Caco-2 (cell line): ENCODE results near the gene IQGAP2. TPM values are rescaled to one million over a fixed set of nuclear protein-coding genes. Genes with fewer than 3 reads are reported as not detected.

Source experiments
- Bru-seq: library from RNA; stranded (reverse); fragments of 400-500 nt; gene quantifications from one replicate; lab custom pipeline; 2021; lab: Mats Ljungman, UMichigan
- BruChase-seq, 2 experiments: library from RNA; stranded (reverse); fragments of 400-500 nt; gene quantifications; one replicate each; lab custom pipeline; 2021; lab: Mats Ljungman, UMichigan
- BruUV-seq: library from RNA; stranded (reverse); fragments of 400-500 nt; replicated peaks from 2 replicates; lab custom pipeline; 2021; lab: Mats Ljungman, UMichigan
- CTCF ChIA-PET: fragments of 300-600 bp; sonication (Branson Sonifier 250); formaldehyde crosslinking; loops from one replicate; lab custom pipeline; 2022; ENCODE audit warnings: antibody characterized with exemption; lab: Charles Lee
- POLR2A ChIA-PET: fragments of 300-600 bp; sonication (Branson Sonifier 250); formaldehyde crosslinking; loops from one replicate; lab custom pipeline; 2022; ENCODE audit warnings: antibody characterized with exemption; lab: Charles Lee
- DNase-seq, 2 experiments: peaks; one replicate each; pipeline versions ENCODE4 v3.0.0 to v3.0.0-alpha.2; 2020 to 2022
- H3K27me3 ChIP-seq: replicated peaks from 2 replicates; pipeline ENCODE4 v1.6.0; 2011; ENCODE audit warnings: low read length; ENCODE audit not compliant: control insufficient read depth, insufficient read depth
- H3K36me3 ChIP-seq: 2 replicates; pipeline ENCODE4 v1.5.1; 2011; ENCODE audit warnings: low read length; ENCODE audit not compliant: control insufficient read depth, insufficient read depth
- H3K4me1 ChIP-seq: fragments of 250-450 bp; sonication (Bioruptor Pico); 2 replicates; pipeline ENCODE4 v1.5.1; 2020; ENCODE audit warnings: mild to moderate bottlenecking
- H3K4me3 ChIP-seq: 2 replicates; pipeline ENCODE4 v1.5.1; 2011; ENCODE audit warnings: low read depth, mild to moderate bottlenecking, control low read depth, low read length
- H3K9me3 ChIP-seq: fragments of 250-450 bp; sonication (Bioruptor Pico); 2 replicates; pipeline ENCODE4 v1.5.1; 2020; ENCODE audit warnings: mild to moderate bottlenecking, moderate library complexity
- H3K27ac Mint-ChIP-seq: one replicate; pipeline ENCODE4 v1.8.0; 2022; ENCODE audit warnings: mixed read lengths; ENCODE audit not compliant: unreplicated experiment
- H3K27me3 Mint-ChIP-seq: one replicate; pipeline ENCODE4 v1.8.0; 2022; ENCODE audit warnings: mixed read lengths; ENCODE audit not compliant: insufficient read depth, unreplicated experiment
- H3K36me3 Mint-ChIP-seq: one replicate; pipeline ENCODE4 v1.8.0; 2022; ENCODE audit warnings: mild to moderate bottlenecking, mixed read lengths; ENCODE audit not compliant: insufficient read depth, unreplicated experiment
- H3K4me1 Mint-ChIP-seq: one replicate; pipeline ENCODE4 v1.8.0; 2022; ENCODE audit warnings: low read depth, mixed read lengths; ENCODE audit not compliant: unreplicated experiment
- H3K4me3 Mint-ChIP-seq: one replicate; pipeline ENCODE4 v1.8.0; 2022; ENCODE audit warnings: mild to moderate bottlenecking, moderate library complexity, mixed read lengths; ENCODE audit not compliant: unreplicated experiment
- H3K9me3 Mint-ChIP-seq: one replicate; pipeline ENCODE4 v1.8.0; 2022; ENCODE audit warnings: mixed read lengths; ENCODE audit not compliant: unreplicated experiment
- intact Hi-C: fragments of 100-400 bp; cut with micrococcal nuclease; formaldehyde crosslinking; loops from one replicate; pipeline ENCODE4 v1.10.0; 2022; ENCODE audit not compliant: unreplicated experiment
- long read RNA-seq: library from polyadenylated mRNA; stranded (forward); transcript quantifications from one replicate; pipeline ENCODE4 v2.0.0, GENCODE V29; 2022
- total RNA-seq: library from RNA; stranded (reverse); gene quantifications from 2 replicates; pipeline ENCODE4 v1.2.3, GENCODE V29; 2022
- TF ChIP-seq, protein P1 (sequence below), 2 experiments: fragments of 200-600 bp in 1 of 2; IDR thresholded peaks; 1 replicate in 1 of 2; 2 replicates in 1 of 2; pipeline versions ENCODE4 v1.5.1 to v1.8.0; 2011 to 2022; ENCODE audit warnings: antibody characterized with exemption in 1 of 2, control low read depth in 1 of 2, inconsistent platforms in 1 of 2, low read depth in 1 of 2, low read length in 1 of 2, mild to moderate bottlenecking in 1 of 2, moderate library complexity in 1 of 2; ENCODE audit not compliant: insufficient read depth in 1 of 2, severe bottlenecking in 1 of 2, unreplicated experiment in 1 of 2

The IQGAP2 gene
- total RNA-seq (85.6 and 89.4 TPM in 2 replicates), Bru-seq, nascent RNA (percentile 77 among the genes with signal in this experiment), BruChase-seq, experiment 1, labeled RNA remaining after a 2-hour chase (percentile 73 among the genes with signal in this experiment), BruChase-seq, experiment 2, labeled RNA remaining after a 6-hour chase (percentile 77 among the genes with signal in this experiment)
- long read RNA-seq, full-length matches to known transcripts, result 37 of 63 reads
- long read RNA-seq, partial matches to known transcripts, result 14 of 63 reads
- long read RNA-seq, other reads (novel, unspliced or antisense), result 12 of 63 reads

DNA sequence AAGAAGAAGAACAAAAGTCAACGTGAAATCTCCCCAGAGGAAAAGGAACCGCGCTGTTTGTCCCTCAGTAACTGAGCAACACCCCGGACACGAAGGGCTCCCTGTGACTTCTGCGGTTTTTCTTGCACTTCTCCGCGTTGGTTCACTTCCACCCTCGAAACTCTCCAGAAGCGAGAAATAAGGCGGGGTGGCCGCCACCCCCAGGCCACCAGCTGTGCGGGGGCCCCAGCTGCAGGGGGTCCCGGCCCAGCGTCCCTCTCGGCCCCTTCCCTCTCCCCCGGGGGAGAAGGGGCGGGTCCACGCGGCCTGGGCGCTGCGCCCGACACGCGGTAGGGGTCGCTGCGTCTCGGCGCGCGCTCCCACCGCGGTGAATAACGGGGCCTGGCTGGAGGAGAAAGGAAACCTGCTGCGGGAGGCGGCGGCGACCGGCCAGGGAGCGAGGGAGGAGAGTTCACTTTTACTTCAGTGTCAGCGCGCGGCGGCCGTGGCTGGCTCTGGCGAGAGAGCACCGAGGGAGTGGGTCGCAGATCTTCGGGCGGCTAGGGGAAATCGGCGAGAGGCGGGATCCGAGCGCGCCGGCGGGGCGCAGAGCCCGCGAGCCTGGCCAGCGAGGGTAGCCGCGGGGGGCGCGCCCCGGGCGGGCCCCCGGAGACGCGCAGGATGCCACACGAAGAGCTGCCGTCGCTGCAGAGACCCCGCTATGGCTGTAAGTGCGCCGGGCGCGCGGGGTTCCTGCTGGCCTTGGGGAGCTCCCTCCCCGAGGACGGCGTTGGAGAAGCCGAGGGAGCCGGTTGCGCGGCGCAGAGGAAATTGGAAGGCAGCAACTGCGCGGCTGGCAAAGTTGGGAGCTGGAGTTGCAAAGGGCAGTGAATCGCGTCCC is at the start of gene IQGAP2:
Gene IQGAP2, plus strand, starts transcription at position 400 of the 880 bp plus-strand sequence. Its CDS starts 261 bp downstream, at position 661.
- TF ChIP-seq, protein P1, sequence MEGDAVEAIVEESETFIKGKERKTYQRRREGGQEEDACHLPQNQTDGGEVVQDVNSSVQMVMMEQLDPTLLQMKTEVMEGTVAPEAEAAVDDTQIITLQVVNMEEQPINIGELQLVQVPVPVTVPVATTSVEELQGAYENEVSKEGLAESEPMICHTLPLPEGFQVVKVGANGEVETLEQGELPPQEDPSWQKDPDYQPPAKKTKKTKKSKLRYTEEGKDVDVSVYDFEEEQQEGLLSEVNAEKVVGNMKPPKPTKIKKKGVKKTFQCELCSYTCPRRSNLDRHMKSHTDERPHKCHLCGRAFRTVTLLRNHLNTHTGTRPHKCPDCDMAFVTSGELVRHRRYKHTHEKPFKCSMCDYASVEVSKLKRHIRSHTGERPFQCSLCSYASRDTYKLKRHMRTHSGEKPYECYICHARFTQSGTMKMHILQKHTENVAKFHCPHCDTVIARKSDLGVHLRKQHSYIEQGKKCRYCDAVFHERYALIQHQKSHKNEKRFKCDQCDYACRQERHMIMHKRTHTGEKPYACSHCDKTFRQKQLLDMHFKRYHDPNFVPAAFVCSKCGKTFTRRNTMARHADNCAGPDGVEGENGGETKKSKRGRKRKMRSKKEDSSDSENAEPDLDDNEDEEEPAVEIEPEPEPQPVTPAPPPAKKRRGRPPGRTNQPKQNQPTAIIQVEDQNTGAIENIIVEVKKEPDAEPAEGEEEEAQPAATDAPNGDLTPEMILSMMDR (IDR thresholded peaks at IDR 0.05; ENCODE audit: insufficient read depth in 1 of 2, low read depth in 1 of 2, low read length in 1 of 2, severe bottlenecking in 1 of 2, unreplicated experiment in 1 of 2), result peak; percentile 86 to 95
- DNase-seq, result peak; percentile 77 to 90
- Mint-ChIP-seq H3K9me3 (no peaks in the 10 kb centered on the region), H3K27ac (peak within 1 kb of the TSS; percentile 98), H3K4me3 (peak within 1 kb of the TSS; percentile 79), H3K4me1 (peaks cover 19% of the 10 kb centered on the region), H3K36me3 (peaks cover 13% of the 10 kb centered on the region), H3K27me3 (no peaks in the 10 kb centered on the region)
- H3K27me3 ChIP-seq, result no peaks in the 10 kb centered on the region
- ChIA-PET CTCF (interaction anchor here (0.7 to 2.7 kb wide), 20 partner anchors 13 to 372 kb away, joined by 3 to 19 read pairs (median 4); no protein-coding TSS in a partner anchor), POLR2A (interaction anchor here (0.6 kb wide), 1 partner anchor 1023 kb away, joined by 11 read pairs; no protein-coding TSS in a partner anchor)
- intact Hi-C loops, result loop anchor here (1.0 to 10.0 kb wide), 9 partner anchors 13 to 242 kb away; no protein-coding TSS in a partner anchor
- peak within 1 kb of the TSS; percentile 86 for H3K4me3 ChIP-seq
- no TSS peak for BruUV-seq
- H3K36me3 ChIP-seq, result no peaks in the 10 kb centered on the region
- no peaks in the 10 kb centered on the region for H3K9me3 ChIP-seq
- peaks cover 43% of the 10 kb centered on the region for H3K4me1 ChIP-seq

DNA sequence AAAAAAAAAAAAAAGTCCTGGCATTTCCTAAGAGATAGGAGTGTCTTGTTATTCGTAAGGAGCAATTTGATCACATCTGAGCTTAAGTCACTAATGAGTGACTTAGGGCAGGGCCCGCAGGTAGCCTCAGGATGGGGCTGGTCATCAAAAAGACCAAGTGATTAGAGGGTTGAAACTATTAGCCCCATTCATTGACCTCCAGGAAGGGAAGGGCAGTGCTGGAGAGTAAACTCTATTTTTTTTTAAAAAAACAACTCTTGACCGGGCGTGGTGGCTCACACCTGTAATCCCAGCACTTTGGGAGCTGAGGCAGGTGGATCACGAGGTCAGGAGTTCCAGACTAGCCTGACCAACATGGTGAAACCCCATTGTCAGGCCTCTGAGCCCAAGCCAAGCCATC is 46.2 kb upstream of the IQGAP2 start:
- no peaks in the 10 kb centered on the region for H3K4me1 ChIP-seq
- no peak for DNase-seq
- POLR2A ChIA-PET, result no interaction called here
- Mint-ChIP-seq H3K4me3 (no peak overlapping the region), H3K4me1 (peaks cover 6% of the 10 kb centered on the region), H3K27ac (no peak overlapping the region), H3K36me3 (no peaks in the 10 kb centered on the region), H3K27me3 (no peaks in the 10 kb centered on the region), H3K9me3 (no peaks in the 10 kb centered on the region)
- intact Hi-C loops, result no loop called here
- no TSS peak for BruUV-seq
- H3K4me3 ChIP-seq, result no peak overlapping the region
- CTCF ChIA-PET, result interaction anchor here (0.7 kb wide), 1 partner anchor 47 kb away, joined by 9 read pairs; no protein-coding TSS in a partner anchor
- no peaks in the 10 kb centered on the region for H3K9me3 ChIP-seq
- TF ChIP-seq, protein P1 (IDR thresholded peaks at IDR 0.05; ENCODE audit: insufficient read depth in 1 of 2, low read depth in 1 of 2, low read length in 1 of 2, severe bottlenecking in 1 of 2, unreplicated experiment in 1 of 2), result no peak
- no peaks in the 10 kb centered on the region for H3K36me3 ChIP-seq
- no peaks in the 10 kb centered on the region for H3K27me3 ChIP-seq
